ENCODE results near the gene RAP1A.

Gene RAP1A

GRCh38 chr1:111706921-111707320 is 87.3 kb downstream of the RAP1A start:
- H3K36me3 ChIP-seq (ENCODE audit: control insufficient read depth, low read length): peaks cover 79% of the 10 kb centered on the region

DNA sequence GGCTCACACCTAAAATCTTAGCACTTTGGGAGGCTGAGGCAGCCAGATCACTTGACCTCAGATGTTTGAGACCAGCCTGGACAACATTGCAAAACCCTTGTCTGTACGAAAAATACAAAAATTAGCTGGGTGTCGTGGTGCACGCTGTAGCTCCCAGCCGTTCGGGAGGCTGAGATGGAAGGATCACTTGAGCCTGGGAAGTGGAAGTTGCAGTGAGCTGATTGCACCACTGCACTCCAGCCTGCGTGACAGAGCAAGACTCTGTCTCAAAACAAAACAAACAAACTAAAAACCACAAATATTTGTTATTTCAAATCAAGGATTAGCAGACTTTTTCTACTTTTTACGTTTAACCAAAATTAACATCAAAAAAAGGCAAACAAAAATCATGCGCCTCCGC is 88.3 kb downstream of the RAP1A start:
- Histone ChIP-seq H3K27me3 (ENCODE audit: control insufficient read depth, low read length) (no peaks in the 10 kb centered on the region), H3F3A (ENCODE audit: control insufficient read depth, insufficient read depth) (peaks cover 19% of the 10 kb centered on the region), H3K27ac (ENCODE audit: low read depth, low read length) (no peak overlapping the region), H3K4me1 (ENCODE audit: control insufficient read depth, low read length) (no peaks in the 10 kb centered on the region), H3K4me2 (ENCODE audit: low read length) (no peak overlapping the region), H4K20me1 (ENCODE audit: control insufficient read depth, insufficient read depth, low read depth, low read length) (no peaks in the 10 kb centered on the region), H3K36me3 (ENCODE audit: control insufficient read depth, low read length) (peaks cover 76% of the 10 kb centered on the region), H3K79me2 (ENCODE audit: control insufficient read depth, low read length) (no peaks in the 10 kb centered on the region), H3K4me3 (ENCODE audit: low read length) (no peak overlapping the region), H3K9me3 (ENCODE audit: control insufficient read depth, insufficient read depth, low read length) (no peaks in the 10 kb centered on the region), H3K9me2 (replicated peaks; ENCODE audit: control insufficient read depth, low read length) (no peaks in the 10 kb centered on the region)
- no peak for TF ChIP-seq EZH2phosphoT487 (IDR thresholded peaks at IDR 0.05; ENCODE audit: borderline replicate concordance, low read length)
- TF ChIP-seq, protein P1, sequence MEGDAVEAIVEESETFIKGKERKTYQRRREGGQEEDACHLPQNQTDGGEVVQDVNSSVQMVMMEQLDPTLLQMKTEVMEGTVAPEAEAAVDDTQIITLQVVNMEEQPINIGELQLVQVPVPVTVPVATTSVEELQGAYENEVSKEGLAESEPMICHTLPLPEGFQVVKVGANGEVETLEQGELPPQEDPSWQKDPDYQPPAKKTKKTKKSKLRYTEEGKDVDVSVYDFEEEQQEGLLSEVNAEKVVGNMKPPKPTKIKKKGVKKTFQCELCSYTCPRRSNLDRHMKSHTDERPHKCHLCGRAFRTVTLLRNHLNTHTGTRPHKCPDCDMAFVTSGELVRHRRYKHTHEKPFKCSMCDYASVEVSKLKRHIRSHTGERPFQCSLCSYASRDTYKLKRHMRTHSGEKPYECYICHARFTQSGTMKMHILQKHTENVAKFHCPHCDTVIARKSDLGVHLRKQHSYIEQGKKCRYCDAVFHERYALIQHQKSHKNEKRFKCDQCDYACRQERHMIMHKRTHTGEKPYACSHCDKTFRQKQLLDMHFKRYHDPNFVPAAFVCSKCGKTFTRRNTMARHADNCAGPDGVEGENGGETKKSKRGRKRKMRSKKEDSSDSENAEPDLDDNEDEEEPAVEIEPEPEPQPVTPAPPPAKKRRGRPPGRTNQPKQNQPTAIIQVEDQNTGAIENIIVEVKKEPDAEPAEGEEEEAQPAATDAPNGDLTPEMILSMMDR (IDR thresholded peaks at IDR 0.05; ENCODE audit: low read depth, low read length, poor library complexity, severe bottlenecking): no peak

More at GRCh38 chr1:111706921-111707320, 87.3 kb downstream of the RAP1A start:
- Histone ChIP-seq H3K27me3 (ENCODE audit: control insufficient read depth, low read length) (no peaks in the 10 kb centered on the region), H3K9me2 (replicated peaks; ENCODE audit: control insufficient read depth, low read length) (no peaks in the 10 kb centered on the region), H3K9me3 (ENCODE audit: control insufficient read depth, insufficient read depth, low read length) (no peaks in the 10 kb centered on the region), H3K4me1 (ENCODE audit: control insufficient read depth, low read length) (no peaks in the 10 kb centered on the region), H4K20me1 (ENCODE audit: control insufficient read depth, insufficient read depth, low read depth, low read length) (no peaks in the 10 kb centered on the region), H3K4me3 (ENCODE audit: low read length) (no peak overlapping the region), H3F3A (ENCODE audit: control insufficient read depth, insufficient read depth) (peaks cover 11% of the 10 kb centered on the region), H3K79me2 (ENCODE audit: control insufficient read depth, low read length) (no peaks in the 10 kb centered on the region), H3K27ac (ENCODE audit: low read depth, low read length) (no peak overlapping the region), H3K4me2 (ENCODE audit: low read length) (no peak overlapping the region)
- no peak for TF ChIP-seq EZH2phosphoT487 (IDR thresholded peaks at IDR 0.05; ENCODE audit: borderline replicate concordance, low read length)
- TF ChIP-seq, protein P1 (IDR thresholded peaks at IDR 0.05; ENCODE audit: low read depth, low read length, poor library complexity, severe bottlenecking): no peak

DNA sequence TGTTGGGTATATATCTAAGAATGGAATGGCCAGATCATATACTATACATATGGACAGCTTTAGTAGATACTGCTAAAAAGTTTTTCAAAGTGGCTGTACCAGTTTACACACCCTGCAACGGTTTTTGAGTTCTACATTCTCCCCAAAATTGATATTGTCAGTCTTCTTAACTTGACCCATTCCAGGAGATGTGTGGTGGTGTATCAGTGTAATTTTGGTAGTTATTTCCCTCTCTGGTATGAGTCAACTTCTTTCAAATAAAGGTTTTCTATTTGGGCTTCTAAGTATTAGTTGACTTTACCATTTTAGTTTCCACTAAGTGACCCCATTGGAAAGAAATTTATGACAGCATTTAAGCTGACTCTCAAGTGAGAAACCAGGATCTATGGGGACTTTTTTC is 90.4 kb downstream of the RAP1A start:
- Histone ChIP-seq H3K36me3 (ENCODE audit: control insufficient read depth, low read length) (peaks cover 57% of the 10 kb centered on the region), H3K27me3 (ENCODE audit: control insufficient read depth, low read length) (no peaks in the 10 kb centered on the region), H3K4me3 (ENCODE audit: low read length) (no peak overlapping the region), H4K20me1 (ENCODE audit: control insufficient read depth, insufficient read depth, low read depth, low read length) (no peaks in the 10 kb centered on the region), H3K9me2 (replicated peaks; ENCODE audit: control insufficient read depth, low read length) (no peaks in the 10 kb centered on the region), H3K4me1 (ENCODE audit: control insufficient read depth, low read length) (no peaks in the 10 kb centered on the region), H3F3A (ENCODE audit: control insufficient read depth, insufficient read depth) (peaks cover 37% of the 10 kb centered on the region), H3K27ac (ENCODE audit: low read depth, low read length) (no peak overlapping the region), H3K4me2 (ENCODE audit: low read length) (no peak overlapping the region), H3K79me2 (ENCODE audit: control insufficient read depth, low read length) (no peaks in the 10 kb centered on the region), H3K9me3 (ENCODE audit: control insufficient read depth, insufficient read depth, low read length) (no peaks in the 10 kb centered on the region)
- TF ChIP-seq, protein P1 (IDR thresholded peaks at IDR 0.05; ENCODE audit: low read depth, low read length, poor library complexity, severe bottlenecking): no peak
- TF ChIP-seq EZH2phosphoT487 (IDR thresholded peaks at IDR 0.05; ENCODE audit: borderline replicate concordance, low read length): no peak

Measured in DOHH2 (cell line).